ENCODE data around the gene SP110. TPM values are rescaled to one million over a fixed set of nuclear protein-coding genes. Genes with fewer than 3 reads are reported as not detected.
A peak's percentile ranks its signal among the peaks of the same experiment; 100 is the strongest.
"Not testable (repeated sequence)": the region's sequence is repeated elsewhere in the genome, so short reads cannot be mapped to it uniquely, and the experiment has no call there.

SP110 gene
- total RNA-seq, 2 experiments from 2014 or later: 81.8 to 87.6 TPM

DNA sequence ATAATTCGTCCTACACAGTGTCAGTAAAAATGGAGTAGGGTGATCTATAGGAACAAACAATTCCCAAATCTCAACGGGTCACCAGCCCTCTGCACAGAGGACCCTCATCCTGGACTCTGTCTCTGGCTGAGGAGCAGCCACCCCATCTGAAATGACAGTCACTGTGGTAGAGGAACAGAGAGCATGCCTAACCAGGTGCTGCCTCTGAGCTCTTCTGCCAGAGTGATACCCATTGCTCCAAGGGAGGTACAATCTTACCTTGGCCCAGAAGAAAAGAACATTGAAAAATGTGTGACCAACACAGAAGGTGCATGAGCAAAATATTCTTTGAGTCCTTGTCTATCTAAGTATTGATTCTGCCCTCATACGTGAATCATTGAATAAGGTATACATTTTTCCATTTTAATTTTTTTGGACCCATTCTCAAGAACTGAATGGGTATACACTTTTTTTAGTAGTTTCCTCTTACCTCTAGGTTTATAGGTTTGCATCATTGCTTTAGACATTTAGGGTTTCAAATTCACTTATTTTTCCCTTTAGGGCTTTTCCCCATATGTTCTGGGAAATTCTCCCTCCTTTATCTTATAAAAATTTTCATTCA lies 14.4 kb upstream of the SP110 start:
- H3K4me1 Mint-ChIP-seq: peaks cover 34% of the 10 kb centered on the region

DNA sequence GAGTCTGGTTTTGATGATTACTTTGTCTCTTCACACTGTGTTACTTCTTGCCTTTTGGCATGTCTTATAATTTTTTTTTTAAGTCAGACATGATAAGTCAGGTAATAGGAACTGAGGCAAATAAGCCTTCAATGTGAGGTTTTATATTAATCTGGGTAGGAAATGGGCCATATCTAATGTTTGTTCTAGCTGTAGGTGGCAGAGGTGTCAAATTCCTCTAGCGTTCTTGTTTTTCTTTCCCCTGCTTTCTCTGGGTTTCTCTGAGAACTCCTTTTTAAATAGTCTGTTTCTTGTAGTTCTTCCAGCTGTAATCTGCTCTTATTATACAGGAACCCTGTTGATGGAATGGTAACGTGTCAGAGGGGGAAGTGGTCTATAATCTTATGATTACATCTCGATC lies 11.5 kb upstream of the SP110 start:
- peaks cover 46% of the 10 kb centered on the region for H3K4me1 Mint-ChIP-seq
- H3K27me3 Mint-ChIP-seq: no peaks in the 10 kb centered on the region
- H3K36me3 Mint-ChIP-seq: peaks cover 39% of the 10 kb centered on the region
- peaks cover 20% of the 10 kb centered on the region for H3K9me3 Mint-ChIP-seq
- H3K27ac Mint-ChIP-seq: no peak overlapping the region
- no peak overlapping the region for H3K4me3 Mint-ChIP-seq
- no peak for DNase-seq

More for the DNA sequence above, 14.4 kb upstream of the SP110 start:
- DNase-seq: no peak
- Mint-ChIP-seq H3K27me3 (no peaks in the 10 kb centered on the region), H3K4me3 (no peak overlapping the region), H3K36me3 (peaks cover 43% of the 10 kb centered on the region), H3K27ac (peak overlapping the region; percentile 40), H3K9me3 (peaks cover 17% of the 10 kb centered on the region)

DNA sequence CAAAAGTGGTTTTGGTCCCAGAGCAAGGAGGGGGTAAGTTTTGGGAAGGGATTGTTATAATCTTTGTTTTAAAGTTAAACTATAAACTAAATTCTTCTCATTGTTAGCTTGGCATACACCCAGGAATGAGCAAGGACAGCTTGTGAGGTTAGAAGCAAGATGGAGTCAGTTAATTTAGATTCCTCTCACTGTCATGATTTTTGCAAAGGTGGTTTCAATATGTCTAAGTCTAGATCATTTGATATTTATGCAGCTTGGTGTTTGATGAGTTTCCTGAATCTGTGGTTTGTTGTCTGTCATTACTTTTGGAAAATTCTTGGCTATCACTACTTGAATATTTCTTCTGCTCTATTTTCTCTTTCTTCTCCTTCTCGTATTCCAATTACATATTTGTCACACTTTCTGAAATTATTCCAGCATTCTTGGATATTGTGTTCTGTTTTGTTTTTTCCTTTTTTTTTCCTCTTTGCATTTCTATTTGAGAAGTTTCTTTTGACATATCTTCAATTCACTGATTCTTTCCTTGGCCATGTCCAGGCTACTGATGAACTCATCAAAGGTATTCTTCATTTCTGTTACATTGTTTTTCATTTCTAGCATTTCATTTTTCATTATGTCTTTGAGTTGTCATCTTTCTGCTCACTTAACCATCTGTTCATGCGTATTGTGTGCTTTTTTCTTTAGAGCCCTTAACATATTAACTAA lies 10.9 kb upstream of the SP110 start:
- peaks cover 20% of the 10 kb centered on the region for H3K9me3 Mint-ChIP-seq
- no peaks in the 10 kb centered on the region for H3K27me3 Mint-ChIP-seq
- H3K36me3 Mint-ChIP-seq: peaks cover 39% of the 10 kb centered on the region
- DNase-seq: no peak
- H3K4me1 Mint-ChIP-seq: peaks cover 45% of the 10 kb centered on the region
- peak overlapping the region; percentile 45 for H3K4me3 Mint-ChIP-seq
- peak overlapping the region; percentile 26 for H3K27ac Mint-ChIP-seq

DNA sequence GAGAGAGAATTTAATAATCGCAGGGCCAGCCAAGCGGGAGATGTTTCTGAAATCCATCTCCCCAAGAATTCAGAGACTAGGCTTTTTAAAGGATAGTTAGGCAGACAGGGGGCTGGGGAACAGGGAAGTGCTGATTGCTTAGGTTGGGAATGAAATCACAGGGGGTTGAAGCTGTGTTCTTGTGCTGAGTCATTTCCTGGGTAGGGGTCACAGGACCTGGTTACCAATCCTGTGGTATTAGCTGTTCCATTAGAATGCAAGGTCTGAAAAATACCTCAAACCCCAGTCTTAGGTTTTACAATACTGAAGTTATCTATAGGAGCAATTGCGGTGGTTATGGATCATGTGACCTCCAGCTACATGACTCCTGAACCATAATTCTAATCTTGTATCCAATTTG lies 10.3 kb upstream of the SP110 start:
- peaks cover 20% of the 10 kb centered on the region for H3K9me3 Mint-ChIP-seq
- H3K4me1 Mint-ChIP-seq: peaks cover 48% of the 10 kb centered on the region
- DNase-seq: no peak
- H3K4me3 Mint-ChIP-seq: peak overlapping the region; percentile 45
- H3K36me3 Mint-ChIP-seq: peaks cover 39% of the 10 kb centered on the region
- H3K27ac Mint-ChIP-seq: peak overlapping the region; percentile 31
- no peaks in the 10 kb centered on the region for H3K27me3 Mint-ChIP-seq

DNA sequence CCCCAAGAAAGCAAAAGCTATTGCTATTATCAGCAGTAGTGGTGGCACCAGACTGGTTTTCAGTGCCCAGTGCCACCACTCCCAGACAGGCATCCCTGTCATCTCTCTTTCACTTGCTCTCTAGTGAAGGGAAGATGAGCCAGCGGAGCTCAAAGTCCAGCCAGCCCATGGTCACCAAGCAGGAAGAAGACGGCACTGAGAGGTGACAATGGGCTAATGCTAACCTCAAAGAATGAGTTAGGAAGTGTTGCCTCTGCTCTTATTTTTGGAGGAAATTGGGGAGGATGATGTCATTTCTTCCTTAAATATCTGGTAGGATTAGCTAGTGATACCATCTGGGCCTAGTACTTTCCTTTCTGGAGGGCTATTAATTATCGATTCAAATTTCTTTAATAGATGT lies 7.4 kb upstream of the SP110 start:
- Mint-ChIP-seq H3K4me3 (peak overlapping the region; percentile 75), H3K27ac (peak overlapping the region; percentile 67), H3K36me3 (peaks cover 38% of the 10 kb centered on the region), H3K27me3 (no peaks in the 10 kb centered on the region), H3K9me3 (peaks cover 19% of the 10 kb centered on the region), H3K4me1 (peaks cover 48% of the 10 kb centered on the region)
- no peak for DNase-seq

DNA sequence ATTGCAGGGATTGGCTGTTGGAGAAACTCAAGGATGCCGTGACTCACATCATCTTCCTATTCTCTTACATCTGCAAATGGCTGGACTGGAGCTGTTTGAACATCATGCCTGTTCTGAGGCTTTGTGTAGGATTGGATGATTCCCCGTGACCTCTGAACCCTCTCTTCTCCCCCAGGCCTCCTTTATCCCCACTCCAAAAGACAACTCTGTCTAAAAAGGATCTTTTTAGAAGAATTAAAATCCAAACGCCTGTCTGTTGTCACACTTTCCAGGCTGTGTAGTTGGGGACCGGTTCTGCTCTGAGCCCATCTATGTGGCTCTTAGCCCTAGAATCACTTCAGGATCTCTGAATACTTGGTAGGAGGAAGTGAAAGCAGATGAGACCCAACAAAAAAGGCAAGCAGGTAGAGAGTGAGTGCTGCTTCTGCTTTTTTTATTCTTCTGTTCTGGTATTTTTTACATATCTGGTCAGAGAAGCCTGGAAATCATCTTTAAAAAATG lies 6.3 kb upstream of the SP110 start:
- peaks cover 28% of the 10 kb centered on the region for H3K36me3 Mint-ChIP-seq
- H3K4me3 Mint-ChIP-seq: peak overlapping the region; percentile 84
- peaks cover 15% of the 10 kb centered on the region for H3K9me3 Mint-ChIP-seq
- peak overlapping the region; percentile 95 for H3K27ac Mint-ChIP-seq
- peaks cover 45% of the 10 kb centered on the region for H3K4me1 Mint-ChIP-seq
- DNase-seq: no peak
- H3K27me3 Mint-ChIP-seq: no peaks in the 10 kb centered on the region

DNA sequence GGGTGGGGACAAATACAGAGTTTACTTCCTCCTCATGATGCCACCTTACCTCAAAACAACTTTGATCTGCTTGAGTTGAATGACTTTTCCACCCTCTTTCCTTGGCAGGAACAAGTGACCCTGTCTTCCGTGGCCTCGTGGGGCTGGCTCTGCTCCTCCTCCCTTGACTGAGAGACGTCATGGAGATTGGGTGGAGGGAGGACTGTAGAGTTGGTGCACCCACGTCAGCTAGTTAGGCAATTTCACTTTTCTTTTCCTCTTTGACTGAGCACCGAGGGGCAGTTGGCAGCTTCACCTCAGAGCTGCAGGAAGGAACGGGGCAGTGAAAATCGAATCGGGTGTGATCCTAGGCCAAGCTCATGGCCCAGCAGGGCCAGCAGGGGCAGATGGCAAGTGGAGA lies 5.7 kb upstream of the SP110 start, which contains the start of gene SP140:
SP140 (plus strand) TSS at position 251 of the 400 bp plus-strand sequence; CDS start at position 360, 109 bp downstream.
- Mint-ChIP-seq H3K4me1 (peaks cover 40% of the 10 kb centered on the region), H3K27ac (peak within 1 kb of the TSS; percentile 95), H3K27me3 (no peaks in the 10 kb centered on the region), H3K9me3 (peaks cover 10% of the 10 kb centered on the region), H3K36me3 (peaks cover 22% of the 10 kb centered on the region), H3K4me3 (peak within 1 kb of the TSS; percentile 84)
- DNase-seq: peak; percentile 68

DNA sequence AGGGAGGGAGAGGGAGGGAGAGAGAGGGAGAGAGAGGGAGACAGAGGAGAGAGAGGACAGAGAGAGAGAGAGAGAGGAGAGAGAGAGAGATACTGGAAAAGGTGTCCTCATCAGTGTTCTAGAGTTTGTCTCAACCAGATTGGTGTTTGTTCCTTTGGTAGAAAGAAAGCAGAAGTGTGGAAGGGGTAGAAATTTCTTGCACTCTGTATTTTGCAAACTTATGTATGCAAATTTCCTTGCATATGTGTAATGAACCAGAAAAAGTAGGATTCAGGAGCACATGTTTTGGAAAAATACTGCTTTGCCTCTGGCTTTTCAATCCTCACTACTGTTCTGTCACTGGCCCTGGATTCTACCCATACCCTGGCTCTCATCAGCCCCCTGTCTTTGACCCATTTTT lies 4.7 kb upstream of the SP110 start:
- Mint-ChIP-seq H3K36me3 (peaks cover 17% of the 10 kb centered on the region), H3K4me3 (peak overlapping the region; percentile 84), H3K4me1 (peaks cover 38% of the 10 kb centered on the region), H3K27me3 (no peaks in the 10 kb centered on the region), H3K9me3 (peaks cover 3% of the 10 kb centered on the region), H3K27ac (peak overlapping the region; percentile 95)
- DNase-seq: no peak

DNA sequence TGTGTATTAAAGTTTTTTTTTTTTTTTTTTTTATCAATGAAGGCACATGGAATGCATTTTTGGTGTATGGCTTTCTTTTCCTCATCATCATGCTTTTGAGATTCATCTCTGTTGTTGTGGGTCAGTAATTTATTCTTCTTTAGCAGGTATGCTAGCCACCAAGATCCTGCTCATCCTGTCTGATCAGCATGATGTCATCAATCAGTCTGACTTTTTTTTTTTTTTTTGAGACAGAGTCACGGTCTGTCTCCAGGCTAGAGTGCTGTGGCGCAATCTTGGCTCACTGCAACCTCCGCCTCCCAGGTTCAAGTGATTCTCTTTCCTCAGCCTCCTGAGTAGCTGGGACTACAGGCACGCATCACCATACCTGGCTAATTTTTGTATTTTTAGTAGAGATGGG lies 3.0 kb upstream of the SP110 start:
- H3K9me3 Mint-ChIP-seq, H3K27me3 Mint-ChIP-seq, H3K4me3 Mint-ChIP-seq, DNase-seq: not testable (repeated sequence)
- H3K36me3 Mint-ChIP-seq: peaks cover 22% of the 10 kb centered on the region
- peak overlapping the region; percentile 68 for H3K27ac Mint-ChIP-seq
- peaks cover 41% of the 10 kb centered on the region for H3K4me1 Mint-ChIP-seq

DNA sequence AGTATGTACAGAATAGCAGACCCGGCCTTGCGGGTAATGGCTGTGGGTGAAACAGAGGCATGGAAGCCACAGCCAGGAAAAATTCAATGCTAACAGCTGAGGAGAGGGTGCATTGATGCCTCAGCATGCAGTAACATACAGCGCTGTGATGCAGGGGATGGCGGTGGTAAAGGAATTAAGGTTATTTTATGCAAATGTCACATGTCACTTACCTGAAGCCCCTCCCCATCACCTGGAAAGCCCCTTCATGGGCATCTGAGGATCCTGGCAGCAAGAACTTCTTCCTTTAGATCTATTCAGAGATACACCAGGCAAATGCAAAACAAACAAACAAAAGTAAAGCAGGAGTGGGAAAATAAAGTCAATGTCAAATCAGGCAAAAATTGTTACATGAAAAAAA lies 1.7 kb upstream of the SP110 start:
- Mint-ChIP-seq H3K4me1 (peaks cover 44% of the 10 kb centered on the region), H3K9me3 (no peaks in the 10 kb centered on the region), H3K4me3 (no peak overlapping the region), H3K27me3 (no peaks in the 10 kb centered on the region), H3K36me3 (peaks cover 29% of the 10 kb centered on the region), H3K27ac (no peak overlapping the region)
- no peak for DNase-seq

DNA sequence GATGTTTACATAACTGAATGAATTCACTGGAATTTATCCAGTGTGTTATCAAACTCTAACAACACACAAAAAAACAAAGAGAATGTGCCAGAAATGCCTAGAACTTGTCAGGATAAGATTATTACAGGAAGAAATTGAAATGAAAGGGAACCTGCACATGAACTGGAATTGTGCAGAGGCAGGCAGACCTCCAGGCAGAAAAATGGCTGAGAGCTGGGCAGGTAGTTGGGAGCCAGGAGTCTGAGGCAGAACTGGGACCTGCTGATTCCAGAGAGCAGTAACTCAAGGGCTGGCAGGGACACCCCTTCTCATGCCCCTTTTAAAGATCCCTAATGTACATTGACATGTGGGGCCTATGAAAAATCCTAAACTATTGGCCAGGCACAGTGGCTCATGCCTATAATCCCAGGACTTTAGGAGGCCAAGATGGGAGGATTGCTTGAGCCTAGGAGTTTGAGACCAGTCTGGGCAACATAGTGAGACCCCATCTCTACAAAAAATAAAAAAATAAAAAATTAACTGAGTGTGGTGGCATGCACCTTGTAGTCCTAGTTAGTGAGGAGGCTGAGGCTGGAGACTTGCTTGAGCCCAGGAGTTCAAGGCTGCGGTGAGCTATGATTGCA lies 674 bp upstream of the SP110 start:
- H3K4me3 Mint-ChIP-seq: peak overlapping the region; percentile 99
- peaks cover 51% of the 10 kb centered on the region for H3K4me1 Mint-ChIP-seq
- H3K9me3 Mint-ChIP-seq: no peaks in the 10 kb centered on the region
- peaks cover 38% of the 10 kb centered on the region for H3K36me3 Mint-ChIP-seq
- DNase-seq: no peak
- no peaks in the 10 kb centered on the region for H3K27me3 Mint-ChIP-seq
- peak overlapping the region; percentile 98 for H3K27ac Mint-ChIP-seq

DNA sequence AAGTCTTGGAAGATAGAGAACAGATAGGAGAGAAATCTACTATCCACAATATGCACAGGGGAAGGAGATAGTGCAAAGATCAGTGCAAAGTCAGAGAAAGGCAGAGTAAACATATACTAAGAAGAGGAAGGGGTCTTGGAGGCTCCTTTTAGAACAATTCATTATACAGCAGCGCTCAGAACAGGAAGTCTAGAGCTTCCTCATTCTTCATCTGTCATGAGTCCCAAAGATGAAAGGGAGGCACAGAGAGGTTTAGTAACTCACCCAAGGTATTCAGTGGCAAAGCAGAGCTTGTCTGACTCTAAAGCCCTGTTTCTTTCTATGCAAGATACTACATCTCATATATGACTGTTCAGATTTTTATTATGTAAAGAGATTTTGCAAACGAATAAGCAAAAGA lies 1.4 kb downstream of the SP110 start:
- Mint-ChIP-seq H3K9me3 (no peaks in the 10 kb centered on the region), H3K4me1 (peaks cover 47% of the 10 kb centered on the region), H3K27me3 (no peaks in the 10 kb centered on the region), H3K36me3 (peaks cover 55% of the 10 kb centered on the region), H3K4me3 (peak overlapping the region; percentile 99), H3K27ac (peak overlapping the region; percentile 90)
- no peak for DNase-seq

DNA sequence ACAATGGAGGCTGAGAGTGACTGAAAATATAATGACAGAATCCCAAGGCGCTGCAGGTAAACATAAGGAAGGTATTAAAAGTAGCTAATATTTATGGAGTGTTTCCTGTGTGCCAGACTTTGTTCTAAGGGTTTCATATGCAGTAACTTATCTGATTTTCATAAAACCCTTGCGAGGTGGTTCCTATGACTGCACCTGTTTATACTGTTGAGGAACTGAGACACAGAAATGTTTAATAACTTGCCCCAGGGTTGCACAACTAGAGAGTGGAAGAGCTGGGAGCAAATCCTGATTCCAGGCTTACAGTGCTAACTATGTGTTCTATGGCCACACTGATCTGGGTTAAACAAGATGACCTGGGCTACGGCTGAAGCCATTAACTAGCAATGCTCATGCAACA lies 2.4 kb downstream of the SP110 start:
- H3K4me3 Mint-ChIP-seq: peak overlapping the region; percentile 99
- H3K36me3 Mint-ChIP-seq: peaks cover 64% of the 10 kb centered on the region
- no peak overlapping the region for H3K27ac Mint-ChIP-seq
- no peaks in the 10 kb centered on the region for H3K9me3 Mint-ChIP-seq
- no peak for DNase-seq
- peaks cover 40% of the 10 kb centered on the region for H3K4me1 Mint-ChIP-seq
- no peaks in the 10 kb centered on the region for H3K27me3 Mint-ChIP-seq

DNA sequence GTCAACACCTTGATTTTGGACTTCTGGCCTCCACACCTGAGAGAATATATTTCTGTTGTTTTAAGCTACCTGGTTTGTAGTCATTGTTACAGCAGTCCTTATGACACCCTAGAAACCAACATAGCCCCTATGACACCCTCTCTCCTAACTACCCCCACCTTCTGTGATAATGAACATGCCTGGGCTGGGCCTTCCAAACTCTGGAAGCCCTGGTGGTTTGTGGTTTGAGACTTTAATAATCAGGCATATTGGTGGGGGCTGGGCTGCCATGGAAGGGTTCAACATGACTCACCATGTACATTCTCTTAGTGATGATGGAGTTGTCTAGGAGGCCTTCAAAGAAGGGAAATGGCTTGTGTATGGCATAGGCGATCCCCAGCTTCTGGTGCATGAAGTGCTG lies 3.3 kb downstream of the SP110 start:
- H3K27me3 Mint-ChIP-seq: no peaks in the 10 kb centered on the region
- peak overlapping the region; percentile 46 for H3K4me3 Mint-ChIP-seq
- H3K27ac Mint-ChIP-seq: peak overlapping the region; percentile 63
- H3K9me3 Mint-ChIP-seq: no peaks in the 10 kb centered on the region
- H3K4me1 Mint-ChIP-seq: peaks cover 38% of the 10 kb centered on the region
- H3K36me3 Mint-ChIP-seq: peaks cover 70% of the 10 kb centered on the region
- peak; percentile 33 for DNase-seq

DNA sequence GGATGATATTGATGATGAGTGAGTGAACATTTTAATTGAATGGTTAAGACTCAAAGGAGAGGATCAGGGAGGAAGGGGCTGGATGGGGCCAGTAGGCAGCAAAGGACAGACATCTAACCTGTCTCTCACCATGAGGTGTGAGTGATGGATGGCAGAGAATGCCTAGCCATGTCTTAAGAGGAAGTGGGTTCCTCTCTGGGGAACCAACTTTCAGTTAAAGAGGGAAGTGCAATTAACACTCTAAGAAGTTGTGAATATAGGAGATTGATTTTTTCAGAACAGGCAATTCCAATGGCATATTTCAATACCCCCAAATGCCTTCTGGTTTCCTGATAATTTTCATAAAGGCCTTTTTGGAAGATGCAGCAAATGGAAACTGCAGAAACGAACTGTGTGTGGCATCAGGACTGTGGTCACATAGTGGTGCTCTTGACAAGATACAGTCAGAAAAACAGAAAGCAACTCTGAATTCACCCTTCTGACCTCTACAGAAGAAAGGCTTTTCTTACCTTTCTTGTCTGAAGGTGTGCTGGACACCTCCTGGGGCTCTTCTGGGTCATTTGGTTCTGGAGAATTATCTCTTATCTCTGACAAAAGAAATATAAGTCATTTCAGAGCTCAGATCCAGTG lies 10.2 kb downstream of the SP110 start:
- no peaks in the 10 kb centered on the region for H3K27me3 Mint-ChIP-seq
- DNase-seq: no peak
- H3K9me3 Mint-ChIP-seq: no peaks in the 10 kb centered on the region
- peaks cover 2% of the 10 kb centered on the region for H3K4me1 Mint-ChIP-seq
- peaks cover 43% of the 10 kb centered on the region for H3K36me3 Mint-ChIP-seq
- H3K27ac Mint-ChIP-seq: no peak overlapping the region
- H3K4me3 Mint-ChIP-seq: no peak overlapping the region
